Raji (cell line): Measurements from ENCODE around the gene CHCHD6.

Experiments used
- POLR2A ChIP-seq: IDR thresholded peaks from 2 replicates; pipeline ENCODE4 v1.6.1; 2011; ENCODE audit warnings: low read depth, low read length, control low read depth; ENCODE audit not compliant: insufficient read depth

CHCHD6 gene

DNA sequence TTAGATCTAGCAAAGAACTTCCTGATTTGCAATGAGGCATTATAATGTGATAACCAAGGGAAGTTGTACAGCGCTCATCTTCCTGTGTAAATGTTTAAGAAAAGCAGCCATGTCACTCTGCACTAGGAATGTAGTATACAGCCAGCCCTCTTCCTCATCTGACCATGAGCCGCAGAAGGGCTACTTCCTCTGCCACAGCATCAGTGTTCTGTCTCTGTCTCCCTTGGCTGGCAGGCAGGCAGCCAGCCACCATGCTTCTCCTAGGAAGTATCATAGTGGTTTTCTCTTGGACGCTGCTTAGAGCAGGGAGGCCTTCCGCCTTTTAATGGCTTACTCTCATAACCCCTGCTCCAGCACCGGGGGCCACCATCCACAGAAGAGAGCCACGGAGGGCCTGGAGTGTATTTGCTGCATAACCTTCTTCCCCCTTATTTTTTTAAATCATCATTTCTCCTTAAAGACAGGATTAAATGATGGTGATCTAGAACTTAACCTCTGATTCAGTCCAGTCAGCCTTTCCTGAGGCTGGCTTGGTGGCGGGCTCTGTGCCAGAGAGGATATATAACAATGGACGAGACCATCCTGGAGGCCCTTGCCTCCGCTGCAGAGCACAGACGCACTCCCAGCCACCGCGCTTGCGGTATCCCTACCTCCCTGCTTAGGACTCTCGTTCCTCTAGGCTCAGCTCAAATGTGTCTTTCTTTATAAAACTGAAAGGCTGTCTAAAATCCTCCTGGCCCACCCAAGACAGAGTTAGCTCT lies 221.6 kb downstream of the CHCHD6 start:
- TF ChIP-seq POLR2A, result no peak

DNA sequence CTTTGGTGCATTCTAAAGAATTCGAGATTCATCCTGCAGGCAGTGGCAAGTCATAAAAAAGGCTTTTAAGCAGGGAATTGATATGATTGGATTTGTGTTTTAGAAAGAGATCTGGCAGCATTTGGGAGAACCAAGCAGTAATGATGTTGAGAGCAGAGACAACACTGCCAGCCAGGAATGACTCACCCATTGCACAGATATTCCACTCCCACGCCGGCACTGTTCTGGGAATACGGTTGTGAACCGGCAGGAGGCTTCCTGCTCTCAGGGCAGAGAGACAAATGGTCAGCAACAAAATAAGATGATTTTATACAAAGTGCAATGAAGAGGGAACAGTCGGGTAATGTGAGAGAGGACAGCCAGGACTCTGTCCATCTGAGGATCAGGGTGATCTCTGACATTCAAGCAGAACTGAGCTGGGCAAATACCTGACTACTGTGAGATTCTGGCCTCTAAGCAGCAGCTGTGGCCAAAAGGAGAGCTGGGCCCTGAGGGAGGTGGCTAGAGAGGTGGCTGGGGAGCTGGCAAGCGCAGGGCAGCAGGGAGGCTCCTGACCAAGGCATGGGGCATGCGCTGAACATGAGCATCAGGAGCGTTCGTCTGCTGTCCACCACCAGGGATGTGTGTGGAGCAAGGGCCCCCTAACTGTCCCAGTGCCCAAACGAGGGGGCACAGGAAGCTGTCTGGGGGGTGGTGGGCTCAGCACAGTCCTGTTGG lies 222.8 kb downstream of the CHCHD6 start:
- TF ChIP-seq POLR2A, result no peak

DNA sequence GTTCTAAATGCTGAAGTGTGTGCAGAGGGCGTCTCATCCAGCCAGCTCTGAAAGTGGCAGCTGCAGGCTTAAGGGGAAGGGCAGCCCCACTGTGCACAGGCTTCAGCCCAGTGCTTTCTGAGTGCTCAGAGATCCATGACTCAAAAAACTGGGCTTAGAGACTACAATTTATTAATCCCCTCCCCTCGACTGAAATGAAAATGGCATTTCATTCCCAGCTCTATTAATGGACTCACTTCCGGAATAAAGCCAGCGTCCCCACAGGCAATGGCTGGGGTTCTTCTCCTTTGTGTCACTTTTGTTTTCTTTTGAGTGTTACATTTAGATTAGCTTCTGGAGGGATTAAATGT lies 223.3 kb downstream of the CHCHD6 start:
- no peak for TF ChIP-seq POLR2A

DNA sequence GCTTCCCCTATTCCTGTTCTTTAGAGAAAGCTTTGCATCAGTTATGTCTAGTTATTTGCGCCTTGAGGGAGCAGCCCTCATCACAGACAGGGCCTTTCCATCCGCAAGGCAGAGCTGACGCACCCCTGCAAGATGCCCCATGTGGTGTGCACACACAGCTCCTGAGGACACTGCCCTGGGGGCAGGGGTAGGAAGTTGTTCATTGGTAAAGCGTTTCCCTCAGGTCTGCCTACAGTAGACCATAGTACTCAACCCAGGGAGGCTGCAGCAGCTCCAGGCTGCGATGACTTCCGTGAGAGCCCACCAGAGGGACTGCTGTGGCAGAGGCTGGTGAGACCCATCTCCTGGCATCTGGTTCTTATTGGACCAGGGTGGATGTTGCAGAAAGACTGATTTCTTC lies 223.8 kb downstream of the CHCHD6 start:
- no peak for TF ChIP-seq POLR2A

DNA sequence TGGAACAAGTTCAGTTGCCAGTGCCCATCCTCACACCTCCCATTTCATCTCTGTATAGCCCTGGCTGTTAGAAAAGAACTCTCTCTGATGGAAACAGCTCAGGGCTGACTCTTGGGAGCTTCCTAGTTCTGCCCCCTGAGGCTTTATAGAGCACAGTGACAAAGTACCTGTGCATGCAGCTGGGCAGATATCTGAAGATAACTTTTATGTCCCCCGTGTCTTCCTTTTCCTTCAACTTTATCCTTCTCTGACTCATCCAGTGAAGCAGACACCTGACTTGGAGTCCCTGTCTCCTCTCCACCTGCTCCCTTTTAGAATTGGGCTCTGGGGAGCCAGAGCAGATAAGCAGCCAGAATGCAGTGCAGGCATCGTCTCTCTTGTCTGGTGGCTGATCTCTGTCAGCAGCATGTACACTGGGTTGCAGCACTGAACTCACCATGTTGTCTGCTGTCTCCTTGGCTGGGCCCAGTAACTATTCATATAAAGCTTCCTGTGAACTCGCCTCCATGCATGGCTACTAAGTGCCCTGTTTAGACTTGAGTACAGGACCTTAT lies 225.0 kb downstream of the CHCHD6 start:
- TF ChIP-seq POLR2A, result no peak

DNA sequence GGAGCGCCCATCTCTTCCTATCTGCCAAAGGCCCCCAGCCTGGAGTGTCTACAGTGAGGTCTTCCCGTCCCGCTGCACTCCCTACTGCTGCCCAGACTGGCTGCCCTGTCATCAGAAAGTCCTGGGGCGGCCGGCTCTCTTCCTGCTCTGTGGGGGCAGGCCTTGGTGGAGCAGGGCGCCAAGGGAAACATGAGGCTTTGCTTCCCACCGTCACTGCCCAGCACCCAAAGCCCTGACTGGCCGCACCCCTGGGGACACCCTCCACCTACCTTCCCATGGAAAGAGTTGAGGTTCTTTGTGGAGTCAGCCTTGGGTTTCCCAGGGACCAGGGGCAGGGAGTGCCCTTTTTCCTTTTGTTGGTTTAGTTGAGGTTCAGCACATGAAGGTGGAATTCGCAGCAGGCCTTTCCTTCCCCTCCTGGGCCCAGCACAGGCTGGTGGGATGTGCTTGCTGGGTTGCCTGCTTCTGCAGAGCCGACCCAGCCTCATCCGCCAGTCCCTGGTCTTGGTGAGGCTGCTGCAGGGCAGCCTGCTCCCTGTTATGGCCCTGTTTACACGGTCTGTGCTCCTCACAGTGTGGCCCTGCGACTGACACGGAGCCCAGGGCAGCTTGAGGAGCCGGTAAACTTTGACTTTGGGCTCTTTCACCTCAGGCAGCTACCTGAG lies 227.0 kb downstream of the CHCHD6 start:
- no peak for TF ChIP-seq POLR2A

DNA sequence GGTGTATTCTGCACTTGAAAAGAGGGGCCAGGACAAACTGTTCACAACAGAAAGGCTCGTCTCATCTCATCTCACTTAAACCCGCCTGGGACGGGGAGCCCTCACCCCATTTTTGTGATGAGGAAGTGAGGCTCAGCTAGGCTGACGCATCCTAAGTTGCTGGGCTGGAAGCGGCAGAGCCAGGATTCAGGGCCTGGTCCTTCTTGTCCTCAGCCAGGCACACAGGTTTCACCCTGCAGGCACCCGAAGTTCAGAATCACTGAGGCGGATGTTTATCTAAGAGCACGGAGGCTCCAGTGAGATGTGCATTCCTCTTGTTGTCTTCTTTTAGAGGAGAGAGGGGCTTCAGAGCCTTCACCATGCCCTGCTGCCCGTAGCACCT lies 227.8 kb downstream of the CHCHD6 start:
- no peak for TF ChIP-seq POLR2A

DNA sequence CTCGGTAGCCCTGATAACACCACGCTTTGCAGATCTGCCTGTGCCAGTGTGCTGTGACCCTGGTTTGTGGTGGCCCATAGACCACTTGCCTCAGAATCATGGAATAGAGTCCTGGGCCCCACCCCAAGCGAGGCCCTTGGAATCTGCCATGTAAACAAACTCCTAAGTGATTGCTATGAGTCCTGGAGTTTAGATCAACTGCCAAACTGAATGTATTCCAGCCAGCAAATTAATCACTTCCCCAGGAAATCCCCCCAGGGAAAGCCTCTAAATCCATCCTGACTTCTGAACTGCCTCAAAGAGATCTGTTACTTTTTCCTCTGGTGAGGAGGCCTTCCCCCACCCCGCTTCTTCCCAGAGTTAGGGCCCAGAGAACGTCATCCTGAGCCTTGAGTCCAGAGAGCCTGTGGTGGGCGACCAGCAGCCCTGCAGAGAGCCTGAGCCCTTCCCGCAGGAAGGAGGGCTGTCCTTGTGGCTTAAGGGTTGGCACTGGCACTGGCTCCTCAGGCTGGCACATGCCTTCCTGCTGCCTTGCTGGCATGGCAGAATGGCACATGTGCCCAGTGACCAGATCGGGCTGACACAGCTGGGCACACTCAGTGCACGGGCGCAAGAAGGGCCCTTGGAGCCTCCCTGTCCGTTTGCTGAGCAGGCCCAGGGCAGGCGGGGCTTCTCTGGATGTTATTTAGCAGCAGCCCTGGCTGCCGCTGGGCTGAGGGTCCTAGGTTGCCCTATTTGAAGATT lies 228.3 kb downstream of the CHCHD6 start:
- TF ChIP-seq POLR2A, result no peak

DNA sequence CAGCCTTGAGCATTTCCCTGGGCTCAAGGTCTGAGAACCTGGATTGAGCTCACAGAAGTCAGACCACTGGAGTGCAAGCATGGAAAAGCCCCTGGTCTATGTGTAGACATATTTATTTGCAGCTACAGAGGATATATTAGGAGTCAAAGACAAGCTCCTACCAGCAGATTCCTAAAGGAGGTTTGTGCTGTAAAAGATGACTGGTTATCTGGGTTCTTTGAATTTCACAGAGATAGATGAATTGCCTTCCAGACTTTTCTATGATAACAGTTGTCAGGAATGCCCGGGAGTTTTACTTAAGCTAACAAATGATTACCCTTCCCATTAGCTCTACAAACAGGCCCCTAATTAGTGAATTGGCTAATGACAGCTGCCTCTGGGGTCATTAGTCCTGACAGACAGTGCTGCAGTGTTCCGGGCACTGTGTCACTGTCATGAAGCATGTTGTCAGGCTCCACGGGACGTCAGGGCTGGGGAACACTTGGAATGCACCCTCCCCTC lies 230.0 kb downstream of the CHCHD6 start:
- TF ChIP-seq POLR2A, result no peak

DNA sequence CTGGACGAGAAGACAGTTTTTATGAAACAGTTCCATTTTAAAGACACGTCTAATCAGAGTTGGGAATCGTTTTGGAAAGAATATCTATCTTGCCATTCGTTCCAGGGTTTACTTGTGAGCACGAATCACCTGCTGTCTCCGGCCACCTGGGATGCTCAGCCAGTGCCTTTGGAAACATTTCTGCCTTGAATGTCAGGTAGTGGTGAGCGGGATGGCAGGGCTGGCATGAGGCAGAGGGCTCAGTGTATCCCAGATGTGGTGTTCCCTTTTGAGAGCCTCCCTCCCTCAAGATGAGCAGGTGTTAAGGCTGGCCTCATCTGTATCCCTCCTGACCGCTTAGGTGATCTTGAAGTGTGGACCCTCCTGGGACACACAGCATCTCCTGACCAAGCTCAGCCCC lies 231.0 kb downstream of the CHCHD6 start:
- no peak for TF ChIP-seq POLR2A

DNA sequence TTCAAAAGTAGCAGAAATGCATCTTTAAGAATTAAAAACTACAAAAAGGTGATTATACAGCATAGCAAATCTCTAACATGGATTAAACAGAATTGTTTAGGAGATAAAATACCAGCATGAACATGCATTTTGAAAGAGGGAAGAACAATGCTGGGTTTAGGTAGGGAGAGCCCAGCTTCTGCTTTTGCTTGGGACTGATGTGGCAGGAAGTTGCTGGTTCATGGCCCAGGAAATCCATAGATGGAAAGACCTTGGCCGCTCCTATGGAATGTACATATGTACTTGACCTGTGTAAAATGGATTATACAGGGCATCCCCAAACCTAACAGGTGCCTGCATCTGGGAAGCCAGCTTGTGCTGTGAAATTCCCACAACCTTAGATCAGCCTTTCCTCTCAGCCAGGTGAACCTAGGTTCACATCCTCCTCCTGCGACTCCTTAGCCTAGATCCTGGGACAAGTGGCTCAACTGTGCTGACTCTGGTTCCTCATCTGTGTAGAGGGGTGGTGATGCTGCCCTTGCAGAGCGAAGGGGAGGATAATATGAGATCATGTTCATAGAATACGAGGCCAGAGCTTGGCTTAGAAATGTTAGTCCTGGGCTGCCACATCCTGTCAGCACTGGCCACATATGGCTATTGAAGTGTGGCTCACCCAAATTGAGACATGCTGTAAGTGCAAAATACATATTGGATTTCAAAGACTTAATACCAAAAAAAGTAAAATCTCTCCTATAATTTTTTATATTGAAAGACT lies 231.9 kb downstream of the CHCHD6 start:
- TF ChIP-seq POLR2A, result no peak

DNA sequence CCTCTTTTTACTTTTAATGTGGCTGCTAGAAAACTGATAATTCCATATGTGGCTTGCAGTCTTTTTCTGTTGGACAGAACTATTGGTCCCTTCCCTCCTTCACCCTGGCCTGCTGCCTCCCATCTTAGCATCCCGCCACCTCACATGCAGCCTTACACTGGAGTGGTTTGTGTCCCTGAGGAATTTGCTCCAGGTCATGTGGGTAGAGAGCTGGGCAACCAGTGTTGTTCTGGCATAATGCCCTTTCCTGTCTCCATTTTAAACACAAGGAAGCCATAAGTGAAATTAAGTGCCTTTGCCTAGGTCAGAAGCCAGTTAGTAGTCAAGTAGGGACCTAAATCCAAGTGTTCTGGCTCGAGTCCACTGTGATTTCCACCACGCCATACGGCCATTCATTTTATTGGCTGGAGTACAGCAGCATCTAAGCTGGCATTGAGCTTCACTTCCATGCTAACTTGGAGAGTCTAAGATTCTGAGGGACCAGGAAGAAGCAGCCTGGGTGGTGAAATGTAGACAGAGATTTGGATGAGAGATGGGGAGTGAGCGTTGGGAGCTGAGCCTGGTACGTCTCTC lies 232.9 kb downstream of the CHCHD6 start:
- TF ChIP-seq POLR2A, result no peak

DNA sequence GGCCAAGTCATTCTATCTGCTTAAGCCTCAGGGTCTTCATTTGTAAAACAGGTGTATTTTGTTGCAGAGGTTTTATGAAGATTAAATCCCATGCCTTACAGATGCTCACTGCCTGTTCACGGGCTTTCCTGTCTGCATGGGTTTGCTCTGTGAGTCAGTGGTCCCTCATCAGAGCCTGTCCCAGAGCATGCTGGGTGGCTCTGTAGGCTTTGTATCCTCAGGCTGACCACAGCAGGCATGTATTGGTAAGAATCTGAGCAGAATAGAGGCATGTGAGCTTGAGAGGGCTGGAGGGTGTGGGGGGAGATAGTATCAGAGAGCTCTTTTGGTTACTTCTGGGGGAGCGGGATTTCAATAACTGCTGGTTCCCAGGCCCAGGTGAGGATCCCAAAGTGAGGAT lies 233.5 kb downstream of the CHCHD6 start:
- TF ChIP-seq POLR2A, result no peak

DNA sequence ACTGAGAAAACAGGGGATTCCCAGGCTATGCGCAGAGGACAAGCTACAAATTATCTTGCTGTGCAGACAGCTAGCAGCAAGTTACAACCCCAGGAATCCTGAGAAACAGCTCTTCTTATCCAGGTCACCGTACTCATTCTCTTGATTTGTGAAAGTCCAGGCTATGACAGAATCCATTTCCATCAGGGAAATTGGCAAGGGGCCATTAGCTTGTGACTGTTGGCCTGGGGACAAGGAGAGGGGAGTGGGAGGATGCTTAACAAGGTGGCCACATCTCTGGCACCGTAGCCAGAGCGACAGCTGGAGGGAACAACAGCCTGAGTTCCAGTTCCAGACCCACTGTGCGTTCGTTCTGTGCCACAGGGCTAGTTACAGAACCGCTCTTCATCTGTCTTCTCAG lies 233.9 kb downstream of the CHCHD6 start:
- TF ChIP-seq POLR2A, result no peak
